MV-4-11 (cell line): ENCODE measurements around the gene FCMR.

ENCODE experiments used
- DNase-seq: peaks from one replicate; lab custom pipeline; 2025; lab: John Stamatoyannopoulos, UW

Gene FCMR, protein sequence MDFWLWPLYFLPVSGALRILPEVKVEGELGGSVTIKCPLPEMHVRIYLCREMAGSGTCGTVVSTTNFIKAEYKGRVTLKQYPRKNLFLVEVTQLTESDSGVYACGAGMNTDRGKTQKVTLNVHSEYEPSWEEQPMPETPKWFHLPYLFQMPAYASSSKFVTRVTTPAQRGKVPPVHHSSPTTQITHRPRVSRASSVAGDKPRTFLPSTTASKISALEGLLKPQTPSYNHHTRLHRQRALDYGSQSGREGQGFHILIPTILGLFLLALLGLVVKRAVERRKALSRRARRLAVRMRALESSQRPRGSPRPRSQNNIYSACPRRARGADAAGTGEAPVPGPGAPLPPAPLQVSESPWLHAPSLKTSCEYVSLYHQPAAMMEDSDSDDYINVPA

DNA sequence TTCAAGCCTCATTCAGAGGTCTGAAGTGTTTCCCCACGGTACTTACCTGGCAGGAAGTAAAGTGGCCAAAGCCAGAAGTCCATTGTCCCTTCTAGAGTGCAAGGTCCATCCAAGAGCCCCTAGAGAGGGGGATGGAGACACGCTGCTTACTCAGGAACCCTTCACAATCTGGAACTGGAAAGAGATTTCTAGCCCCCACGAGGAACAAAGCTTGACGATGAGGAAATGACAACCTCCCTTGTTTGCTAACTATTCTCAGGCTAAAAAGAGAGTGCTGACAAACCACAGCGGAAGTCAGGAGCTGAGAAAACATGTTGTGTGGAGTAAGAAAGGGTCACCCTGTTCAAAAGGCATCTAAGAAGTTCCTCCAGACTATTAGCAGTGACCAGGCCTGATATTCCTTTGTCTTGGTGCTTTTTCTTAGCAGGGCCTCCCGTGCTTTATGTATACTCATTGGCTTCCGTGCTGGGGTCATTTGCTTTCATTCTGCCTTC is at the start of gene FCMR:
Gene FCMR, minus strand, starts transcription at position 170 of the 494 bp plus-strand sequence. Its CDS starts 87 bp downstream, at position 83.
- peak; percentile 90 for DNase-seq

DNA sequence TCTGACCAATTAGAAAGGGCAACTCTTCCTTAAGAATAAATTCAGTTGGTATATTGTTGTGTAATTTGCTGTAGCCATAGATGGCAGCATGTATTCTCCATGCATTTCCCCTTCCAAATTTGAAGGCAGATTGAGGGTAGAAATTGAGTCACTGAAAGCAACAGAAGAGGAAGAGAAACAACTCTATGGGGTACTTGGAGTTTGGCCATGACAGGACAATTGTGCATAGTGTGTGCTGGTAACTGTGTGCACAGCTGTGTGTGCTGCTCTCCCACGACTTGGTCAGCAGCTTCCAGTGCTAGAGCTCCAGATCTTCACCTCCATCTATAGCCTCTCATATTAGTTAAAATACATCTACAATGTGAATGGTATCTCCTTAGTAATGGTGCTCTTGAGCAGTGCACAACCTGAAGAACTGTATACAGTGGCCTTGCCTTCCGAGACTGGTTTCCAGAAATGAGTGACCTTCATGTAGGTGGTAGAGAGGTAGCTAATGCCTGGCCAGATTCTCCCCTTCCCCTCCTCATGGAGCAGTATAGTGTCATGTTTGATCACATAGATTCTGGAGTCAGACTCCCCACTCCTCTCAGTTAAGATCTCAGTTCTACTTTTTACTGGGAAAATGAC is 49.4 kb upstream of the FCMR start:
- peak; percentile 97 for DNase-seq

DNA sequence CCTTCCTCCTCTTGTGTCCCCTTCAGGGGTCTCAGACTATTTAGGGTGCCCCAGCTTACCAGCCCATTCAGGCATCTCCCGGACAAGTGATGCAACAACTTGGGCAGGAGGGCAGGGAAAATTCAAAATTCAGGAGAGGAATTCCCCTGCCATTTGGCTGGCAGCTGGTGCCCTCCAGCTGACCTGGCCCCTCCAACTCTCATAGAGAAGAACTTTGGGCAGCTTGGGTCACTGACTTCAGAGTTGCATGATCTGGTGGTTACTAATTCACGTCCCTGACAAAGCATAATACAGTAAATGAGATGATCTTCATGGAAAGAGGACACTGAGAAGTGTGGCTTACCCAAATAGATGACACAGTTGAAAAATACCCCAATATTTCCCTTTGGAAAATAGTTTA is 48.7 kb upstream of the FCMR start, which contains the start of gene FCAMR:
Gene FCAMR, minus strand, starts transcription at position 15 of the 400 bp plus-strand sequence. CDS start 335 bp downstream, outside the sequence.
- DNase-seq = peak; percentile 50

DNA sequence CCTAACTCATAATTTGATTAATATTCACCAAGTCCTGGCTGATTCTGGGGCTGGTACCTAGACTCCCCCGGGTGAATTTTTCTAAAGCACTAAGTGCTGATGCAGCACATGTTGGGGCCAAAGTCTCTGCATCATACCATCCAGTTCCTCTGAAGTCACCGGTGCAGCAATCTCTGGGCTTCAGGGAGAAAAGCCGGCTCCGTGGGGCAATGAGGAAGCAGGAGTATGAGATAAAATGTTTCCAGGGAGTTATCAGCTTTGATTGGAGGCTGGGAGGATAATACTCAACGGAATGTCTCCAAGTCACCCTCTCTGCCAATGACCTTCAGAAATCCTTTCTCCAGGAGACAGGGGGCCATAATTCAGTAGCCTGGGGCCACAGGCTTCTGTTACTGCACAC is 47.3 kb upstream of the FCMR start:
- no peak for DNase-seq

DNA sequence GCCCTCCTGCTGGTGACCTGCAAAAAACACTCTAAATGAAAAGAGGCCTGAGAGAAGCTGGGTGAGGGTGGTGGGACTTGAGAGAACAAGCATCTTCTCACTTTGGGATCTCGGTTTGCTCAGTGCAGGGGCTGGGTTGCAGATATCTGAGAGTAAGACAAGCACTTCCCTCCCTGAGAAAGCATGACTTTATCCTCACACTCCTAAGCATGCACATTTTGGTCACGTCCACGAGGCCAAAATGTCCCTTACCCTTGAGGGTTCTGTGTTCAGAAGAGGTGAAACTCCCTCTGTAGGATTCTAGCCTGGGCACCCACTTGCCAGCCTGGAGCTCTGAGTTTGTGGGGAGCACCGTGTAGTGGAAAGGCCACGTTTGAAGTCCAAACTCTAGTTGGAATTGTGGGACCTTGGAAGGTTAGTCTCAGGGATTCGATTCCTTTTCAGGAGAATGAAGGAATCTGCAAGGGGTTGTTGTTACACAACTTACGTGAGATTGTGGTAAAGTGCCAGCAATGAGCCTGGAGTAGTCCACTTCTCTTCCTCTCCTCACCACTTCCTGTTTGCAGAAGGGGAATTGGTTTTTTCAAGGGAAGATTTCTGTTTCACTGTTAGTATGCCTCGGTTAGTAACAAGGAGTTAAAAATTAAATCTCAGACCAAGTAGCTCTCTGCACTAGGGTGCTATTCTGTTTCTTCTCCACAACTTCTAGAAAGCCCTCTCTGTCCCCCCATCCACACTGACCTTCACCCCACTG is 45.5 kb upstream of the FCMR start:
- peak; percentile 96 for DNase-seq

DNA sequence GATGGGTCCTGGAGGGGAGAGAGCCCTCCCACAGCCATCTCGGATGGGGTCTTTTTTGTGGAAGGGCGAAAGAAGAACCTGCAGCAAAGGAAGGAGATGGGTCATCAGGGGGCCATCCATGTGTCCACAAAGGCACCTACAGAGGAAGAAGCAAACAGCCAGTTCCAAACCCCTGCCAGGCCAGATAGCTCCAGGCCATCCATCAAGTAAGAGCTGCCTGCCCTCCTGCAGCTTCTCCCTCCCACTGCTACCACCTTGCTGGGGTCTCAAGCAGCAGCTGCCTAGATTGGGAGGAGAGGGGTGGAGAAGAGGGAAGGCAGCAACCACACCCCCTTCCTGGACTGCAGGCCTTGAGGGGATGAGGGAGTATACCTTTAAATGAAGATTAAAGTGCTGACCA is 44.0 kb upstream of the FCMR start:
- no peak for DNase-seq

DNA sequence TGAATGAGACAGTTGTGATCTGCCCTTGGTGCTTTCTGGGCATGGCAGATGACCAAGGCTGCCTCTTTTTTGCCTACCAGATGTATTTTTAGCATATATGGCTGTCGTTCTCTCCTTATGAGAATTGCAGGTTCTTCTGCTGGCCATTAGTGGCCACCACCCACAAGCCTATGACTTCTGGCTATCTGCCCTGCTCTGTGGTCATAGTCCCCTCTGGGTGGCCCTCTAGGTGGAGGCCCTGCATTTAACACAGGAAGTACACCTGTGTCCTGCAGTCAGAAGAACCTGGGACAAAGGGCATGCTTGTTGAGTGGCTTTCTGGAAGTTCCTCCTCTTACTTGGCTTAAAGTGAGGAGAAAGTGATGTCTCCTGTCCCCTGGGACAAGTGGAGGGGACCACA is 42.0 kb upstream of the FCMR start:
- DNase-seq = no peak

DNA sequence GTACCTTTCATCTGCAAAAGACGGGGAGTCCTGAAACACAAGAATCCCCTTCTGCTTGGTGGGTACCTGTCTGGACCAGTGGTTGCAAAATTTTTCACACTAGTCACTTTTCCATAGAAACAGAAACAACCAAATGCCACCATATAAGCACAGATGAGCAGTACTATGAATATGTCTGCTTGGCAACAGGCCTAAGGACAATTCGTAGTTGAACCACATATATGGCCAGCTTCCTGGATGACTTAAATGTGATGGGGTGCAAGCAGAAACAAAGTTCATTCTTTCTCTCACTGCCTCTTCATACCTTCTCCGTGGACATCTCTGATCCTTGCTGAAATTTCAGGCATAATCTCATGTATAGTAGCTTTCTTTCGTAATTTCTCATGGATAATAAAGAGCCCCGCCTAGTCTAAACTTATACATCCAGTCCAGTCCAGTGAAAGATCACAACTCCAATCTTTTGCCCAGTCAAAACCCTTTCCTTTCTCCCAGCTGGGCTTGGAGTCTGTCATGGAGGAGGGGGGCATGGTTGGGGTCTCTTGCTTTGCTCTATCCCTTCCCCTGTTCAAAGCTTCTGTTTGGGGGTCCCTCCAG is 41.5 kb upstream of the FCMR start:
- peak; percentile 5 for DNase-seq

DNA sequence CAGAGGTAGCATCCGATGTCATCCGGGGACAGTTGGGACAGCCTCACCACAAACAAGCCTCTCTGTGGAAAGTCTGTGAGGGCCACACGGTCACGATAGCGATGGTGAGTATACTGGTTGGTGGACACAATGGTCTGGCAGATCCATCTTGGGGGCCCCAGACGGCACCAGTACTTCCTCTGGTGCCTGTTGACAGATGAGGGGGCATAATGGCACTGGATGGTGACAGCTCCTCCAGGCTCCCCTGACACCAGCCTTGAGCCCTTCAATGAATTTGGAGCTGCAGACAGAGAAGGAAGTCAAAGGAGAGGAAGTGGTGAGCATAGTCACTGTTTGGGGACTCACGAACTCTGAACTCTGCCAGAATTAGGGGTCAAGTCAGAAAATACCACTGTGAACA is 40.5 kb upstream of the FCMR start:
- DNase-seq = peak; percentile 88

DNA sequence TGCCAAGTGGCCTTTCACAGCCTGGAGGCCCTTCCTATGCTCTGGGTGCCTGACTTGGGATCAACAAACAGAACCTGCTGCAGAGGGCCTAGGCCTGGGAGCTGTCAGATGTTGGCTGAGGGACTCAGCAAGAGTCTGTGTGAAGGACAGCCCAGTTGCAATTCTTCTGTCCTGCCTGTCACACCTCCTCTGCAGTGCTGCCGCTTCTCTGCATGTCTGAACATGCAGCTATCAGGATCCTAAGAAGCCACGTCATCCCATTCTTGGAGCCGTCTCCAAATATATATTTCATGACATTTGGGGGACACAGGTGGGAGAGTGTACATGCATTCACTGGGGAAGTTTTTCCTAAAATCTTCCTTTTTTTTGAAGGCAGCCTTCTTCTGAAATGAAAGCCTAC is 39.9 kb upstream of the FCMR start:
- no peak for DNase-seq

DNA sequence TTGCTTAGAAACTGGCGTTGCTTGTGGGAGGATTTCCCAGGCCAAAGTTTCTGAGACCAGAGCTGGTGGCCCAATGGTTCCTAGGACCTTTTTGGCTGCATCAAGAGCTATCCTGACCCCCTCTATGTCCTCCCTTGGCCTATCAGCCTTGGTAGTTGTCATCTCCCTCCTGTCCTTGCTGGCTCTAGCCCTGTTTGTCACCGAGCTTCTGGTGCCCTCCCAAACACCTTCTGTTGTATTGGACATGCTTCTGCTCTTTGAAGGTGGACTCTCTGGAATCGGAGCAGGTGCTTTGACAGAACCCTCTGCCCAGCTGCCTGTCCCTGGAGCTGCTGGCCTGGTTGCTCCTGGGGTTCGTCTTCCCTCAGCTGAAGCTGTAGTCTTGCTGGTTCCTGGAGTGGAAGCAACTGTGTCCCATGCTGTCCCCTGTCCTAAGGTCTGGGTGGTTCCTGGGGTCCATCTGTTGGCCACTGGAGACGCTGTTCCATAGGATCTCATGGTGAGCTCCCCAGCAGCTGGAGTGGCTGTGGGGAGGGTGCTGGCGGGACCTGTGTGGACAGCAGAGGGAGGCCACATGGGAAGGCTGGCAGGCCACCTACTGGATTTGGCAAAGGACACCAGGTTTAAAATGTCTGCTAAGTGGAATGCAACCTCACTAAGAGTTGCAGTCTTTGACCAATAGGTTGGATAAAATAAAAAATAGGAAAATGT is 39.1 kb upstream of the FCMR start:
- DNase-seq = no peak

DNA sequence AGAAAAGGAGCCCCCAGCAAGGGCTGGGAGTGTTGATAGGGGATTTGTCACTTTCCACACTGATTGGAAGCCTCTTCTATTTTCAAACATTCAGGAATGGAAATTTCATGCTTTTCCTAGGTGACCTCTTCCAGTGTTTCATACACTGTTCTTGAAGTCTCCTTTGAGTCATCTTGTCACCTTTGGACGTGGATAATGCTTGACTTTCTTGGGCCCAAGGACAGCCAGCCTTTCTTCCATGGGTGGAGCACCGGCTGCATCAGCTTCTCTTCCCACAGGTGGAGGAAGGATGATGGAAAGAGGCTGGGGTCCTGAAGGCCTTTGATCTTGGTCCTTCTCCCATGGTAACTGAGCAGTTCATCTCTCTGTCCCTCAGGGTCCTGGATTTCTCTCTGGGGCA is 36.4 kb upstream of the FCMR start:
- DNase-seq = no peak

DNA sequence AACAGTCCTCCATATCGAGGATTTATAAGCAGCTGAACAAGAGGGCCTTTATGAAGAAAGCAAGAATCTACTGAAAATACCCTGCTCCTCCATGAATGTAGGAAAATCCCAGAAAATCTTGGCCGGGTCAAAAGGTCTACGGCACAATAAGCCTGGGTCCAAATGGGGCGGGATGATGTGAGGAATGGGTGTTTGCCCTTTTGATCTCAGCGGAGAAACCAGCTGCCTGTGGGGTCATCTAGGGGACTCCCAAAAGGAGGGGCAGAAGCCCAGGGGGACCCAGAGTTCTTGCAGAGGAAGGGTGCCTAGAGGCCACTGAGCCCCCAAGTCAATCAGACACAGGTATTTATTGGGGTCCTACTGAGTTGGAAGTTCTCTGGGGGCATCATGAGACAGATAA is 35.9 kb upstream of the FCMR start:
- no peak for DNase-seq

DNA sequence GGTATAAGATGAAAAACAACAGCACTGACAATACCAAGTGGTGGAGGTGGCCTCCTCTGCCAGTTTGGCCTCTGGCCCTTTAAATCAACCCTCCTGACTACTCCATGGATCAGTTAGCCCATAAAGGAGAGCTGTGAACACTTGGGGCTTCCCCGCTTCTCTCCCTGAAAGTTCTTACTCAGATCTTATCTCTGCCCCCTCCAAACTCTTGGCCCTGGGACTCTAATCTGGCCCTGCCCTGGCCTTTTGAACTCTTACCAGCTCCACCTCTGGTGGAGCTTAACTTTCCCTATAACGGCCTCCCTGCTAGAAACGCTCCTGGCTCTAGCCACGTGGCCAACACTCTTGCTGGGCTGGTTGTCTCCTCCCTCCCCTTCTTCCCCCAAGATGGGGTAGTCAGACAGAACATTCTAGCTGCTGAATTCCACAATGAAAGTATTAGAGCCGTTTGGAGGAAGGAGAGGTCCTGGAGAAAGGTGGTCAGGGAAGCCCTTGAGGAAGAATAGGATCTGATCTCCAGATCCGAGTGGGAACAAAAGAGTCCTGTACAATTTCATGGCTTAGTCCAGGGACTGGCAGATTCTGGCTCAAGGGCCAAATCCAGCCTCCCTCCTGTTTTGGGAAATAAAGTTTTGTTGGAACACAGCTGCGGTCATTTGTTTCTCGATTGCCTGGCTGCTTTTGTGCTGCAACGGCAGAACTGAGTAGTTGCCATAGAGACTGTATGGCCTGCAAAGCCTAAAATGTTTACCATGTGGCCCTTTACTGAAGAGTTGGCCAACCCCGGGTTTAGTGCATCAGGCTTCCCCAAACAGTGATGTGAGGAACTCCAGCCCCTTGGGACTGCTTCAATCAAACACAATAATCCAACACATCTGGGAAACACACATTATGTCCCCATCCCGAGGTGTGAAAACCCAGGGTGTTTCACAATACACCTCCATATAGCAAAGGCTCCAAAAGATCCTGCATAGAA is 34.0 kb upstream of the FCMR start:
- DNase-seq = peak; percentile 50

DNA sequence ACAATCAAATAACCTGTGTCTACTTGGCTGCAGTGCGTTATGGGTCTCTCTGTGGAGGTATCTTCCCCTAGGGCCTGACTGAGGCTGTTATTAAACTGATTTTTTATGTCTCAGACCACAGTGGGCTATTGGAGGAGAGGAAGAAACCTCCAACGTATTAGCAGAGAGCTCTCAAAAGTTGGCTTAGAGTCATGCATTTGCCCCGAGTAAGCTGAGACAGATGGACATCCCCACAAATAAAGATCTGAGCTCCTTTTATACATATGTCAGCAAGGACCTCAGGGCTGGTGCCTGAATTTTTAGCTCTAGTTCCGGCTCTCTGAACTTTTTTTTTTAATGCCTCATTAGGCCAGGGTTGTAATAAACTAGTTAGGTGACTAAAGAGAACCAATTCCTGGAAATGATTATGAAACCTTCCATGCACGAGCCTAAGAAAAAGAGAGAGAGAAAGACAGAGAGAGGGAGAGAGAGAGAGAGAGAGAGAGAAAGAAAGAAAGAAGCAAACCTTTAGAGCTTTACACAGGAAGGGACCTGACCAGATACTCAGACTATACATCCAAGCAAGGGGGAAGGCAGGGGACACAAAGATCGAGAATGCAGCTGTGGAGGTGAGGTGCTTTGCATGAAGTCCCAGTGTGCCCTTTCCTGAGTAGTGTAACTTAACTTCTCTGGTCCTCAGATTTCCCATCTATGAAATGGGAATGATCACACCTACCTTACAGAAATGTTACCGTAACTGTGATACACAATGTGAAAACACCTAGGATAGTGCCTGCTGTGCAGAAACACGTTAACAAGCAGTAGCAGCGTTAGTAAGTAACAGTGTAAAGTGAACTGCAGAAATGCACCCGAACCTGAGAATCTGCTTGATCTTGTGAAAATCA is 33.0 kb upstream of the FCMR start:
- DNase-seq = peak; percentile 53

DNA sequence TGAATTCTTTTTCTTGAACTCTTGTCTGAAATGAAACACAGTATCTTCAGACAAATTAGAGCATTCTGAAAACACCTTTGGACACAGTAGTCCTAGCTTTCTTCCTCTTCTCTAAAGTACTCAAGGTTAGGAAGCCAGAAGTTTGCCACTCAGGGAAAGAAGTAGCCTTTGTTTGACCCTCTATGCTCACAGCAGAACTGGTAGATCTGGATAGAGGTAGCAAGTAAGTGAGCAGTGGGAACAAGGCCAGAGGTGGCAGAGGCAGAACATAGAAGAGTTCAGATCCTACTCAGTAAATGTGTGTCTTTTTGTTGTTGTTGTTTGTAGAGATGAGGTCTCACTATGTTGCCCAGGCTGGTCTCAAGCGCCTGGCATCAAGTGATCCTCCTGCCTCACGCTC is 31.9 kb upstream of the FCMR start:
- no peak for DNase-seq

DNA sequence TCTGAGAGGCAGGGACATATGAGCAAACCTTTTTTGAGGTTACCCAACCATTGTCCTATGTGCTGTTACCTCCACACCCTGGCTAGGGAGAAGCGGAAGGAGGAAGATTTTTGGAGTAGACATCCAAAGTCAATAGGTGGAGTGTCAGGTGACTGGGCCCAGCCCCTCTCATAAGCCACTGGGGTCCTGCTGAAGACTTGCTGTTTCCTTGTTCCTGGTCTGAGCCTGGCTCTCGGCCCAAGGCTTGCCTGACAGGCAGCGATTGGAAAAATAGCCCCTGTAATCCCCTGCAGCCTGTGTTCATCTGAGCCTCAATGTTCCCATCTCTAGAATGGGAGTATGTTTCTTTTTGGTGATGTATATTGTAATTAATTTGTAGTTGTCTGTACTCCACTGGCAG is 31.4 kb upstream of the FCMR start:
- no peak for DNase-seq

DNA sequence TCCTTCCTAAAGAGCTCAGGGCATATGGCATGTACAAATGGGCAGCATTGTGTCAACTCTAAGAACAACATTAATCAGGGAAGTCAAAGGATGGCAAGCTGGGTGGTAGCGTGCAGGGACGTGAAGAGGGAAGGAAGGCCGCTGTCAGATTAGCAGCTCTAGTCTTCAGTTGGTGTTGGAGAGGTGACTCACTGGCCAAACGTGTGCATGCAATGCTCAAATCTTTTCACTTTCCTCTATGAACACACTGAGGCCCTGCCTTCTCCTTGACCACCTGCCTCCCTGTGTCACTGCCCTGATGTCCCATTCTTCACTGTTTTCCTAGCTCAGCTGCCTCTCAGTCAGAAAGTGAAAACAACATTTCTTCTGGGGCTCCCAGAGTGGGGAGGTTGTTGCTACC is 30.4 kb upstream of the FCMR start:
- DNase-seq = peak; percentile 90
